ENCODE data around the gene ZG16B. TPM values are rescaled to one million over a fixed set of nuclear protein-coding genes. Genes with fewer than 3 reads are reported as not detected.

ZG16B gene
- total RNA-seq, 4 donors from 2014 or later, result 5.6 to 67.9 (median 19.4) TPM

GRCh38 chr16:2848933-2849725 is 19.0 kb downstream of the ZG16B start:
- intact Hi-C loops (cut with DNase I; ENCODE audit: low total_unique reads), result no loop called here
- no peak for DNase-seq (ENCODE audit: low spot score in 2 of 2)
- TF ChIP-seq POLR2A (IDR thresholded peaks at IDR 0.05) (no peak), CTCF (IDR thresholded peaks at IDR 0.05) (no peak)
- WGBS, 2 donors, result 75 to 82% methylated on average over 16 of the region's 16 CpGs
- no peak overlapping the region for H3K4me3 ChIP-seq (ENCODE audit: low read depth, poor library complexity, severe bottlenecking)

GRCh38 chr16:2852003-2852730 is 22.1 kb downstream of the ZG16B start:
- H3K4me3 ChIP-seq (ENCODE audit: low read depth, poor library complexity, severe bottlenecking), result no peak overlapping the region
- no peak for TF ChIP-seq POLR2A (IDR thresholded peaks at IDR 0.05)
- TF ChIP-seq CTCF (IDR thresholded peaks at IDR 0.05), result no peak
- intact Hi-C loops (cut with DNase I; ENCODE audit: low total_unique reads), result no loop called here
- WGBS, 2 donors, result 89 to 91% methylated on average over 14 to 16 of the region's 16 CpGs
- no peak for DNase-seq (ENCODE audit: low spot score in 2 of 2)

GRCh38 chr16:2852731-2853507 is 22.8 kb downstream of the ZG16B start:
- no peak for DNase-seq (ENCODE audit: low spot score in 2 of 2)
- no peak overlapping the region for H3K4me3 ChIP-seq (ENCODE audit: low read depth, poor library complexity, severe bottlenecking)
- intact Hi-C loops (cut with DNase I; ENCODE audit: low total_unique reads), result no loop called here
- 34 to 57% methylated on average over 22 to 47 of the region's 56 CpGs for WGBS, 2 donors
- TF ChIP-seq POLR2A (IDR thresholded peaks at IDR 0.05) (no peak), CTCF (IDR thresholded peaks at IDR 0.05) (no peak)

GRCh38 chr16:2853531-2854073 is 23.5 kb downstream of the ZG16B start:
- TF ChIP-seq CTCF (IDR thresholded peaks at IDR 0.05) (no peak), POLR2A (IDR thresholded peaks at IDR 0.05) (no peak)
- H3K4me3 ChIP-seq (ENCODE audit: low read depth, poor library complexity, severe bottlenecking), result no peak overlapping the region
- intact Hi-C loops (cut with DNase I; ENCODE audit: low total_unique reads), result no loop called here
- no peak for DNase-seq (ENCODE audit: low spot score in 2 of 2)
- WGBS, 2 donors, result 78 to 84% methylated on average over 18 of the region's 18 CpGs

GRCh38 chr16:2854700-2855309 is 24.7 kb downstream of the ZG16B start:
- TF ChIP-seq CTCF (IDR thresholded peaks at IDR 0.05), result no peak
- no peak for TF ChIP-seq POLR2A (IDR thresholded peaks at IDR 0.05)
- intact Hi-C loops (cut with DNase I; ENCODE audit: low total_unique reads), result no loop called here
- WGBS, 2 donors, result 75 to 79% methylated on average over 5 of the region's 5 CpGs
- no peak for DNase-seq (ENCODE audit: low spot score in 2 of 2)
- no peak overlapping the region for H3K4me3 ChIP-seq (ENCODE audit: low read depth, poor library complexity, severe bottlenecking)

All from lower leg skin (tissue), 4 donors.